HT-29 (cell line): ENCODE measurements around the gene RRP1B. TPM values are rescaled to one million over a fixed set of nuclear protein-coding genes. Genes with fewer than 3 reads are reported as not detected.

Experiments
- DNase-seq: peaks from one replicate; pipeline ENCODE4 v3.0.0-alpha.2; 2015; ENCODE audit warnings: low spot score
- total RNA-seq: library from RNA; depleted of rRNA; stranded (reverse); fragments of >200 nt; shearing (Covaris generic); gene quantifications from 2 replicates; pipeline ENCODE4 v1.2.3, GENCODE V29; 2014

RRP1B gene
- total RNA-seq, 1 experiment from 2014 or later = 20.0 TPM

DNA sequence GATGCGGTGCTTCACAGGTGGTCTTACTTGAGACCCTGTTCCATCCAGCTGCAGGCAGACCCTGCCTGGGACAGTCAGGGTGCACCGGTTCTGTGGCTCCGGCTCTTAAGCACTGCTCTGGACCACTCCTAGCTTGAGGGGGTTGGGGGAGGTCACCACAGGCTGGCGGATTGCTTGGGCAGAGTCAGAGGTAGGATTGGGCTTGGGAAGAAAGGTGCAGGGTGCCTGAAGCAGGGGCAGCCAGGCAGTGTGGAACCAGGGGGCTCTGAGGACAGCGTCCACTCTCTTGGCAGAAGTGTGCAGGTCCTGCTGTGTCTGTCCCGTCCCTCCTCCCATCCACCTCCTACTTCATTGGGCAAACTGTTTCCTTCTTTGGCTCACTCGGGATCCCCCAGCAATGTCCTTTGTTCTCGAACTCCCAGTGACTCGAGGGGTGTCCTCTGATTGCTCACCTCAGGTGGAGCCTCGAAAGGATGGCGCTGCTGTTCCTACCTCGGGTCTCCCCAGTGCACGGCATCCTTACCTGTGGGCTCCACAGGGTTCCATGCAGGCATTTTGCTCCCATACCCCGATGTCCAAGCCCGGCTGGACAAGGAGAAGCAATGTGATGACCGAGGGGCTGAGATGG, 61.3 kb downstream of the RRP1B start:
- no peak for DNase-seq

DNA sequence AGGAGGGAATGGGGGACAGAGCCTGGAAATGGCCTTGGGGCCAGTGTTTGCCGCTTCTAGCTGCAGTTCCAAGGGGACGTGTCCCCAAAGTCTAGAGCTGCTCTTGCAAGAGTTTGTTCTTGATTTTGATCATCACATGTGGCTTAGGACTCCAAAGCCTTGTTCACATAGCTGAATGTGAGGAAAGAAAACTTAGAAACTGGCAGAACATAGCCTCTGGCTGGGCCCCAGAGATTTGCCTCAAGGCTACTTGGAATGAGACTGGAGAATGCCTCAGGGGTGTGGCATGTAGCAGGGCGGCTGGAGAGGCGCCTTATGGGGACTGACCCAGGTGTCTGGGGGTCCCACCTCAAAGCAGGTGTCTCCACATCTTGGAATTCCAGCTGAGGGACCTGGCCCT, 61.8 kb downstream of the RRP1B start:
- DNase-seq = no peak

DNA sequence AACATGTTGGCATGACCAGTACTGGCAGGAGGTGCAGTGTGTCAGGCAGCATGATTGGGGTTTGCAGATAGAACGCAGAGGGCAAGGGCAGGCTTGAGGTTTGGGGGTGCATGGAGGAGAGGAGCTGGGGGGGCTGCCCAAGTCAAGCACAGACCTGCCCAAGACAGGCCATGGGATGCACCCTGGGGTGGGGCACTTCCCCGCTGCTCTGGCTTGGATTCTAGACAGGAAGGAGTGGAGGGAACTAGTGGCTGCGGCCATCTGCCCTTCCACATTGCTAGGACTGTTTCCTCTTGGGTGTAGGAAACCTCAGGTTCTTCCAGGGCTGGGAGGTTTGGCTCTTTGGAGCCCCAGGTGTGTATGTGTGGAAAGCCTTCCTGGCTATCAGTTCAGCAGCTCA, 62.6 kb downstream of the RRP1B start:
- no peak for DNase-seq

DNA sequence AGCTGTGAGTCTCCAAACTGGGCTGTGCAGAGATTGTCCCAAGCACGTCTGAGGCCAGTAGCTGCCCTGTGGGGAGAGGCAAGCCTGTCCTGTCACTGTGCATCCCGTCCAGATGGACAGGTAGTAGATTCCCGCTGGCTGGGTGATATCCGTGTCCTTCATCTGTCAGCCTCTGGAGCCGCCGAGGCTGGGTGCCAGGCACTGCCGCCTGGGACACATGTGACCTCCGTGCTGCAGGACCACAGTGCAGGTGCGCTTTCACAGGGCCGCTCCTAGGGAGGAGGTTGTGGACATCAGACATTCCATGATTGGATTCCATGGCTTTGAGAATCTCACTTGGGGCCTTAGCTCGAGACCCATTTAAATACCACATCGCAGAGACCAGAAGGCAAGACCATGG, 64.3 kb downstream of the RRP1B start:
- DNase-seq = no peak

DNA sequence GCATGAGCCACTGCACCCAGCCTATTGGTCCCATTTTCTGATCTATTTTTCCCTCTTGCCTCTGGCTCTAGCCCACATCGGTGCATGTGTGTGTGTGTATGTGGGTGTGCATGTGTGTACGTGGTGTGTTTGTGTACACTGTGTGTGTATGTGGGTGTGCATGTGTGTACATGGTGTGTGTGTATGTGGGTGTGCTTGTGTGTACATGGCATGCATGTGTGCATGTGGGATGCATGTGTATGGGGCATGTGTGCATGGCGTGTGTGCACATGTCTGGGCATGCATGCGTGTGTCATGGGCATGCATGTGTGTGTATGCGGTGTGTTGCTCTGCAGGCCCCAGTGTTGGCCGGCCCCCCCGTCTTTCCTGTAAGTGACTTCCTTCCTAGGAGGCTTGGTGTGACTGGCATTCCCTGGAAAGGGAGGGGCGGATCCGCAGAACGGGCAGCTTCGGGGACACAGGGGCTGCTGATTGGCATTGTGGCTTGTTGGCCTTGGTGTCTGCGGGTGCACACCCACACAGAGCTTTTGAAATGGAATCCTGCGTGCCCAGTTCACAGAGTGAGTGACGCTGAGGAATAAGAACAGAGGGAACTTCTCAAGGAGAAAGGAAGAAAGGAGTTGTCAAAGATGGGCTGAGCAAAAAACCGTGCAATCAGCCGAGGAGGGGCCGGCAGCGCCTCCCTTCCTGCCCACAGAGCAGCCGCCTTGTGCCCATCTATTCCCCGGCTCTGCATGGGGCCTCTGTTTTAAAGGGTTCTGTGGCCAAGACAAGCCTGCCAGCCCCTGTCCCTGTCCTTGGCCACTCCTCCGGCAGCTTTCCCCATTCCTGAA, 67.5 kb downstream of the RRP1B start:
- DNase-seq = peak; percentile 59

DNA sequence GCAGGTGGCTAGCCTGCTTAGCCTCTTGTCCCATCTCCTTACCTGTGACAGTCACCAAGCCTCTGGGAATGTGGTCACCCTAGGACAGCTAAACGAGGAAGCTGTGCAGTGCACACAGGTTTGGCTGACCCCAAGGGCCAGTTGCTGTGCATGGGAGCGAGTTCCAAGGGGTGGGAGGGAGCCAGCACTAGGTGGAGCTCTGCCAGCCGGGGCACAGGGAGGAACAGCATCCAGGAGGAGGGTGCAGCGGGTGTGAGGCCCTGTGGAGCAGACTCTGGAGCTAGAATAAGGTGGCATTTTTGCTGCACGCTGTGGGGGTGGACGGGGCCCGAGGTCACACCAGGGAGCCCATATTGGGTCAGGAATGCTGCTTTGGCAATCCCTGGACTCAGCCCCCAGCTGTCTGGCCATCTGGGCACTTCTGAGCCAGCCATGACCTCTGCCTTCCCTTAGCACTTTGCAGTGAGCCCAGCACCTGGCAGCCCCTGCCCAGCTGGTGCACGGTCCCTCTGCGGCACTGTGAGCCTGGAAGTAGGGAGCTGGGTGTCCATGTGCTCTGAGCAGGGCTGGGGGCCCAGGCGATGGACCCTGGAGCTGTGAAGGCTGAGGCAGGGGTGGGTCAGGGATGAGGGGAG, 68.3 kb downstream of the RRP1B start:
- DNase-seq = peak; percentile 48

DNA sequence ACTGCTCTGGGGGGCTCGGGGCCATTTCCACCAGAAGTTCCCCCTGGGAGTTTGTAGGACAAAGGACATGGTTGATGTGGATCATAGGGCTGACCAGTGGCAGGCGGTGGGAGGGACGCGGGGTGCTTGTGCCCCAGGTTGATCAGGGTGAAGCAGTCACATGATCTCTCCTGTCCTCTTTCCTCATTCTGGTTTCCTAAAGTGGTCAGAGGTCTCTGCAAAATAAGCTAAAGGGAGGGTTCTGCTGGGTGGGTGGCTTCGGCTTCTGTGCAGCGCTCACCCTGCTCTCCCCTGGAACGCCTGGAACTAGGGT, 68.8 kb downstream of the RRP1B start:
- no peak for DNase-seq

DNA sequence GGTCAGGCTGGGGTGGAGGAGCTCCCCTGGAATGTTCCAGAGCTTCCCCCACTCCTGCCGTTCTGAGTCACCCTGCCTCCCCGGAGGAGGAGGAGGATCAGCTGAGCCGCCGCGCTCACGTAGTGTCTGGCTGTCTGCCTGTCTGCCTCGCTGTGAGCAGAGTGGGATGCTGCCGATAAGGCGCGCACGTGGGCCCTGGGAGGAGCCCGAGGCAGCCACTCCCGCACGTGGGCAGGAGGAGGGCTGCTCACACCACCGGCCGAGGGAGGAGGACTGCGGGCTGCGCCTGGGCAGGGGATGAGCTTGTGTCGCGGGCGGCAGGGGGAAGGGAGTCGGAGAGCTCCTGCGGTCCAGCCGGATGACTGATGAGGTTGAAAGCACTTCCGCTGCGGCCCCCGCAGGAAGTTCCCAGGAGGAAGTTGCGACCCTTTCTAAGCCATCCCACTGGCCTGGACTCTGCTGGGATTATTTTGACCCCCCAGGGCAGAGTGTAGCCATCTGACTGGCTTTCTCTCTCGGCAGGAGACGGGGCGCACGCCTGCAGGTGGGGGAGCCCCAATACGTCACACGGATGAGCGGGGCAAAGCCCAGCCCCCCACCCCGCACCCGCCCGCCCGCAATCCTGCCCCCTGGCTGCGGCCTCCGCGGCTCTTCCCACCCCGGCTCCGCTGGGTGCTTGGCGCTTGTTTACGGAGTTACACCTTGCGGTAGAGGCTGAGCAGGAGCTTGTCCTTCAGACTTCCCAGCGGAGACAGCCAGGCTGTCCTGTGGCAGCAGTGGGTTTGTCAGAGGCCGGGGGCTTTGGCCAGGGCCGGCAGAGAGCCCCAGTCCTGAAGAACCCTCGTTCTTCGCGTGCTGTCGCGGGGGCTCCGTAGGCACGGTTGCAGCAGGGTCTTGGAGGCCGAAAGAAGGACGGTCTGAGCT, 69.4 kb downstream of the RRP1B start:
- peak; percentile 88 for DNase-seq

DNA sequence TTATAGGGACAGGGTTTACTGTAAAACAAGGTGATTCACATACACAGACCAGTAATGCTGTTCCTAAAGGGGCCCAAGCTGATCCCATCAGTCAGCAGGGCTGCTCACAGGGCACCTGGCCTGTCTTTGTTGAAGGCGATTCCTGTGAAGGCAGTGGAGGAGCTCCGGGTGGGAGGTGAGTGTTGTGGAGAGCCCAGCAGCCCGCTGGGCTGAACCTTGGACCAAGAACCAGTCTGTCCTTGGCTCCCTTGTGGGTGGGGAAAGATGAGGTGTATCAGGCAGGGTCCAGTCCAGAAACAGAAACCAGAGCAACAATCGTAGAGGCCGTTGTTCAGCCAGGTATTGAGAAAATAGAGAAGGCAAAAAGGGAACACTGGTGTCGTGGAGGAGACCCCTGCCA, 72.1 kb downstream of the RRP1B start:
- peak; percentile 38 for DNase-seq

DNA sequence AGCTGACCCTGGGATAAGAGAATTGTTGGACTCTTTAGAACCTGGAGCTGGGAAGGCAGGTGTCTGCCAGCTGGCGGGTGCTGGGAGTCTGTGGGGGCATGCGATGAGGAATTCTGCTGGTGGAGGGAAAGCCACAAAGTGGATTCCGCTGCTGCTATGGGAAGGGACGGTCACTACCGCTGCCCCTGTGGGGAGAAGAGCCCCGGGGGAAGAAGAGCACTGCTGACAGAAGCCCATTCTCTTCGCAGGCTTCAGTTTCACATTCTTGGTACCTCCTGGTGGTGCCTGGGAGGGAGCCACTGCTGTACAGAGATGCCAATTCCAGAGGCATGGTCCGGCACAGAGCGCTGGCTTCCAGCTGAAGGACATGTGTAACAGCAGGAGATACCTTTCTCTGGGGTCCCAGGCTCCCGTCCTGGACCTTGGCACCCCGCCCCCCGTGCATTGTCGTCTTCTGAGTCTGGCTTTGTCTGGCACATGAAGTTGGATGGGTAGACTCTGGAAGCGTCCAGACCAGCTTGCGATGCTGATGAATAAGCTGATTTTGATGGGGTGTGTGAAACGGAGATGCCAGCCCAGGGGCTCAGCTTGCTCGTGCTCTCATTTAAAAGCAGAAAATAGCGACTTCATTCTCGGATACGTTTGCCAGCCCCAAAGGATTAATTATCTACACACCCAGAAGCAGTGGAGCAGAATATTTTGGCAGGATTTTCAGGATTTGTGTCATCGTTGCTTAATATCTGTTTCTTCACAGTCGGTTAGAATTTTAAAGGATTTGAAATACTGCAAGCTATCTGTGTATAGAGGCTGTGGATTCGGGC, 72.7 kb downstream of the RRP1B start:
- DNase-seq = no peak

DNA sequence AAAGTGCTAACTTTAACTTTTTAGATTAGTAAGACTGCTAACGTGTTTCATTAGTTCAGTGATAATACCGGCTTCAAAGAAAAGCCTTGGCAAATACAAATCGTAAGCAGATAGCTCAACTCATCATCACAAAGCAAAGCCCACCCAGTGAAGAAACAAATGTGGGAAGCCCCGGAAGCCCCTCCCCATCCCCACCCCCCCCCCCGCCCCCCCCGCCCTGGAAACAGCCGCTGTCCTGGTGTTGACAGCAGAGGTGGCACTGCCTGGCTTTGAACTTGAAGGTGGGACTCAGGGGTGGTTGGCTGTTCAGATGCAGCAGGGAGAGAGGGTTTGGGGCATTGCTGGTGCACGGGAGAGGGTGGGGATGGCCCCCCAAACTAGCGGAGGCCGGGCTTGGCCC, 73.7 kb downstream of the RRP1B start:
- no peak for DNase-seq

DNA sequence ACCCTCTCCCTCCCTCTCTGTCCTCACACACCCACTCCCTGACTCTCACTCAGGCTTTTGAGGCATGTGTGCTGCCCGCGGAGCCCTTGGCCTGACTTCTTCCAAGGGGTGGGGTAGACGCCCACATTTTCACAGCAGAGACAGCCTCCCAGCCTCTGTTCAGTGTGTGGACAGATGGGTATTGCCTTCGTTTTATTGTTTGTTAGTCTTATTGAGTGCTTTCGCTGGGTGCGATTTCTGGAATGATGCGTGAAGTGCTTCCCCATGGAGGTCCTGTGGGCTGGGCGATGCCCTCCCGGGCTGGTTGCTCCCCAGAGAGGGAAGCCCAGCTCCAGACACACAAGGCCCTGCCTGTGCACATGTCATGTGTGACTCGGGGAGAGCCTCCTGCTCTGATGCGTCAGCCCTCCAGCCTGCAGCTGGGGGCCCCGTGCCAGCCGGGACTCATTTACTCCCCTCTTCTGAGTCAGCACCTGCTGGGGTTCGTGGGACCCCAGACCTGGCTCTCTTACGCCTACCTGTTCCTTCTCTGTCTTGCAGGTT, 74.2 kb downstream of the RRP1B start:
- DNase-seq = peak; percentile 37

DNA sequence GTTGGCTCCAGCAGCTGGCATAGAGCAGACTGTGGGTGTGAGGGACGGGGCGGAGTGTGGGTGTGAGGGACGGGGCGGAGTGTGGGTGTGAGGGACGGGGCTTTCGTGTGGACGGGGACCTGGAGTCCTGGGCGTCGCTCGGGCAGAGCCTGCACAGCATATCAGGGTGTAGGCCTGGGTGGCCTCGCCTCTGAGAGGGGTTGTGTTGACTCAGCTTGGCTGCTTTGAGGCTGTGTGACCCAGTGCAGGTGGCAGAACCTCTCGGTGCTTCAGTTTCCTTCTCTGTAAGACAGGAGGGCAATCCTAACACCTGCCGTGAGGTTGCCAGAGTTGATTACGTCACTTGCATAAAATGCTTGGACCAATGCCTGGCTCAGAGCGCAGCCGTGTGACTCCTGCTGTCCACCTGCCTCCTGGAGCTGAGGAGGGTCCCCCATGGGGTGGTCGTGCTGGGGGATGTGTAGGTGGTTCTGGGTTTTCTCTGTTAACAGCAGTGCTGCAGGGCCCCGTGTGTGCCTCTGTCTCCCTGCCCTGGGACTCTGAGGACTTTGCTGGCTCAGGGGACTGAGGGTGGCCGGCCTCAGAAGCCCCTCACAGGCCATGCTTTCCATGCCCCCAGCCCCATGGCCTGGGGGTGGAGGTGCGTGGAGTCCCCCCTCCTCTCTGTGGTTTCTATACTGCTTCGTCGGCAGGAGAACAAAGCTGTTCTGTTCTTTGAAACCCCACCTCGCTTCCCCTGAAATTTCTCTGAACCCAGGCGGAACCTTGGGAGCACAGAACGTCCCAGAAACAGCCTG, 75.0 kb downstream of the RRP1B start:
- peak; percentile 26 for DNase-seq

DNA sequence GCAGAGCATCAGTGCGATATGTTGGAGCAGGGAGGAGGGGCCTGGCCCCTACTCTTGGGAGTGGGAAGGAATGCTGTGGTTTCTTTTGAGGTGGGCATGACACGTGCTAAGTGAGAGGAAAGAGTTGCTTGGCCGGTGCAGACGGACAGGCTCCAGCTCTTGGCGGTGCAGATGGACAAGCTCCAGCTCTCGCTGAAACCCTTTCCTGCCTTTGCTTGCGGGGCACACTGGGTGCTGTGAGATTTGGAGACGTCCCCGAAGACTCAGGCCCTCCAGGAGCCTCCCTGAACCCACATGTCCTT, 75.5 kb downstream of the RRP1B start:
- DNase-seq = no peak

DNA sequence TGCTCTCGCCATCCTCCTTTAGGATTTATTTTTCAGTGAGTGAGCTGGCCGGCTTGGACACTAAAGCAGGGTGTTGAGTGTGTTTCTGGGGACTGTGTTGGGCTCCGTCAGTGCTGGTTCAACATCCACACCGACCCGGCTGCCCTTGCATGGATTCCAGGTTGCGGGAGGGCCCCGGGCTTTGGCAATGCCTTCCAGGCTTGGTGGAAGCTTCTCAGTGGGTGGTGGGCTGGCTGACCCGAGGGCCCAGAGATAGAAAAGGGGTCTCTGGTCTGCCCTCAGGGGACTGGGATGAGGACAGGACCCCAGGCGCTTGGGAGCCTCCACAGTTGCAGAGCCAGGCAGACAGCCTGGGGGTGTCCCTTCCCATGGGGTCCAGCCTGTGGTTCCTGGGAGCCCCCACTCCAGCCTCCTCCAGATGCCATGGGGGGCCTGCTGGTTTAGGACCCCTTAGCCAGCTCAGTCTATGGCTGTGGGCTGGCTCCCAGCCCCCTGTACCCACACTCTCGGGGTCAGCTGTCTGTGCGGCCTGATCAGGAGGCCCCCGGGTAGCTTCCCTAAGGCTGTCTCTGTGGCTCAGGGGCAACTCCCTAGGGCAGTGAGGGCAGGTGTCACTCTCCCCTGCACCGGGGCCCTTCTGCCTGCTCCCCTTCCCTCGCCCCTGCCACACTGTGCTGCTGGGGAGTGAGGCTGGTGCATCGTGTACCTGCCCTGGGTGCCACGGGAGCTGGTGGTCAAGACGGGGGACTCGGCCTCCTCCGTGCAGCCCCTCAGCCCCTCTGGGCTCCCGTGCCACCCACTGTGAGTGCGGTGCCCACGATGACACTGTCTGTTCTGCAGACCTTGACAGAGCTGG, 76.1 kb downstream of the RRP1B start:
- DNase-seq = no peak

DNA sequence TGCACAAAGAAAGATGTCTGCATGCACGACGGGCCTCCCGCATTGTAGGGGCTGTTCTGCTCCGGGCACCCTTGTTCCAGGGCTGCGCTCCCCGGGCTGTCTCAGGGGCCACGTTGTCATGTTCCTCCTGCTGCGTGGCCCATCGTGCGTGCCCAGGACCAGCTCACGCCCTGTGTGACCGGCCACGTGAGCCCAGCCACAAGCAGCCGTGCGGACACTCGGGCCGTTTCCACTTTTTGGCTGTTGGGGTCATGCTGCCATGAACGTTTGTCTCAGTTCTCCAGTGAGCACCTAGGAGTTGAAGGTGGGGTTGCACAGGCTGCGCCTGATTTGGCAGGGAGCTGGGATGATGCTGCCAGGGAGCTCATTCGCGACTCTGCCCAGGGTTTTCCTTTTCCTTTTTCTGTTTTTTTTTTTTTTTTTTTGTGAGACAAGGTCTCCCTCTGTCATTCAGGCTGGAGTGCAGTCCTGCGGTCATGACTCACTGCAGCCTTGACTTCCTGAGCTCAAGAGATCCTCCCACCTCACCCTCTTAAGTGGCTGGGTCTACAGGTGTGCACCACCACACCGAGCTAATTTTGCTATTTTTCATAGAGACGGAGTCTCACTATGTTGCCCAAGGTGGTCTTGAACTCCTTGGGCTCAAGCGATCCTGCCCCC, 77.0 kb downstream of the RRP1B start:
- no peak for DNase-seq

DNA sequence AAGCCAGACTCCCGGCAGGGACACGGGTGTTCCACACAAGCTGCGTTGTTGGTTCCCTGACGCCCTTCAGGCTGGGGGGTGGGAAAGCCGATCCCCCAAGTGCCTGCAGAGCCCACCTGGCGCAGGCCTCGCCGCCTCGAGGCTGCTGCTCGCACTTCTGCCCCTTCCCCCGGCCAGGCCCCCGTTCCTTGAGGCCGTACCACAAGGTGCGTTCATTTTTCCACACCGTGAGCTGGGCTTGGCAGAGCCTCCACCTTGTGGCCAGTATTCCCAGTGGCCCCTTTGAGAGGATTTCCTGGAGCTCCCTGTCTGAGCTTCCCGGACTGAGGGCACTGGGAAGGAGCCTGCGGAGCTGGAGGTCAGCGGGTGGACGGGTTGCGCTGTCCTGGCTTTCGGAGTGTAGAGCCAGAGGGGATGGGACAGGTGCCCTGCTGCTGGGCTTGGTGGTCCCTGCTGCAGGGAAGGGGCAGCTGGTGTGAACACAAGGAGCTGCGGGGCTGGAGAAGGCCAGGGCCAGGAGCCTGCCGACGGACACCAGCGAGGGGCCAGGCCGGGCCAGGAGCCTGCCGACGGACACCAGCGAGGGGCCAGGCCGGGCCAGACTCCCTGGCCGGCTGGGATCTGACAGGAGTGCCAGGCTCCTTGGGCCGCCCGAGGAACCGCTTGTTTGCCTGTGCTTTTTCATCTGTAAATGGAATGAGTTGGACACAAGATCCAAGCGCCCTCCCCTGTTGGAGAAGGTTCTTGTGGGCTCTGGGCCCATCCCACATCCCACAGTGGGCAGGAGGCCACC, 78.0 kb downstream of the RRP1B start:
- DNase-seq = no peak
